ACC112 (cell line): ENCODE measurements around the gene DNAH8.

Experiments used
- H2AFZ ChIP-seq: fragments of 200-600 bp; sonication (generic); one replicate; pipeline ENCODE4 v1.6.0; 2017; ENCODE audit warnings: antibody characterized with exemption, low read length; ENCODE audit not compliant: unreplicated experiment
- H3K27ac ChIP-seq: fragments of 200-600 bp; sonication (generic); 2 replicates; pipeline ENCODE4 v1.5.1; 2014; ENCODE audit warnings: low read depth, mild to moderate bottlenecking, antibody characterized with exemption, low read length, moderate library complexity
- H3K27me3 ChIP-seq: fragments of 200-600 bp; sonication (generic); 2 replicates; pipeline ENCODE4 v1.6.1; 2014; ENCODE audit warnings: mild to moderate bottlenecking, antibody characterized with exemption, low read length, moderate library complexity, mixed read lengths; ENCODE audit not compliant: insufficient read depth
- H3K36me3 ChIP-seq: fragments of 200-600 bp; sonication (generic); 2 replicates; pipeline ENCODE4 v1.6.1; 2016; ENCODE audit warnings: mild to moderate bottlenecking, antibody characterized with exemption, low read length, moderate library complexity, mixed read lengths; ENCODE audit not compliant: insufficient read depth
- H3K4me1 ChIP-seq: fragments of 200-600 bp; sonication (generic); one replicate; pipeline ENCODE4 v1.6.1; 2016; ENCODE audit warnings: low read length, mixed read lengths; ENCODE audit not compliant: insufficient read depth, unreplicated experiment, control insufficient read depth
- H3K4me3 ChIP-seq: fragments of 200-600 bp; sonication (generic); 2 replicates; pipeline ENCODE4 v1.5.1; 2014; ENCODE audit warnings: mild to moderate bottlenecking, low read depth, low read length
- H3K79me2 ChIP-seq: fragments of 200-600 bp; sonication (generic); one replicate; pipeline ENCODE4 v1.6.0; 2016; ENCODE audit warnings: low read length; ENCODE audit not compliant: control insufficient read depth, unreplicated experiment, insufficient read depth

Gene DNAH8

GRCh38 chr6:38836585-38836984 lies 121.5 kb downstream of the DNAH8 start:
- H3K4me1 ChIP-seq = no peaks in the 10 kb centered on the region
- no peaks in the 10 kb centered on the region for H3K79me2 ChIP-seq
- H3K4me3 ChIP-seq = no peak overlapping the region
- no peak overlapping the region for H2AFZ ChIP-seq
- no peak overlapping the region for H3K27ac ChIP-seq
- no peaks in the 10 kb centered on the region for H3K36me3 ChIP-seq
- no peaks in the 10 kb centered on the region for H3K27me3 ChIP-seq

- Histone ChIP-seq H3K27me3 (no peaks in the 10 kb centered on the region), H3K79me2 (no peaks in the 10 kb centered on the region), H3K27ac (no peak overlapping the region), H2AFZ (no peak overlapping the region), H3K36me3 (no peaks in the 10 kb centered on the region), H3K4me3 (no peak overlapping the region), H3K4me1 (no peaks in the 10 kb centered on the region)
Measured at GRCh38 chr6:38837101-38837500, 122.0 kb downstream of the DNAH8 start.

- H3K27me3 ChIP-seq = no peaks in the 10 kb centered on the region
- H3K4me1 ChIP-seq = peaks cover 6% of the 10 kb centered on the region
- H3K4me3 ChIP-seq = no peak overlapping the region
- no peak overlapping the region for H2AFZ ChIP-seq
- no peak overlapping the region for H3K27ac ChIP-seq
- no peaks in the 10 kb centered on the region for H3K79me2 ChIP-seq
- H3K36me3 ChIP-seq = no peaks in the 10 kb centered on the region
Measured at GRCh38 chr6:38843798-38844197, 128.7 kb downstream of the DNAH8 start.

- Histone ChIP-seq H3K79me2 (no peaks in the 10 kb centered on the region), H2AFZ (no peak overlapping the region), H3K27ac (no peak overlapping the region), H3K4me3 (no peak overlapping the region), H3K27me3 (peaks cover 6% of the 10 kb centered on the region; the same call in 1 of the 2 replicates), H3K4me1 (peaks cover 6% of the 10 kb centered on the region), H3K36me3 (no peaks in the 10 kb centered on the region)
Measured at GRCh38 chr6:38845931-38846330, 130.8 kb downstream of the DNAH8 start.

- Histone ChIP-seq H3K27me3 (peaks cover 6% of the 10 kb centered on the region; the same call in 1 of the 2 replicates), H2AFZ (no peak overlapping the region), H3K4me3 (no peak overlapping the region), H3K4me1 (peaks cover 6% of the 10 kb centered on the region), H3K36me3 (no peaks in the 10 kb centered on the region), H3K27ac (no peak overlapping the region), H3K79me2 (no peaks in the 10 kb centered on the region)
Measured at GRCh38 chr6:38846361-38846760, 131.2 kb downstream of the DNAH8 start.

GRCh38 chr6:38846844-38847243 lies 131.7 kb downstream of the DNAH8 start:
- Histone ChIP-seq H3K4me1 (peaks cover 6% of the 10 kb centered on the region), H3K27me3 (peaks cover 6% of the 10 kb centered on the region; the same call in 1 of the 2 replicates), H3K36me3 (no peaks in the 10 kb centered on the region), H3K79me2 (no peaks in the 10 kb centered on the region), H2AFZ (no peak overlapping the region), H3K27ac (no peak overlapping the region), H3K4me3 (no peak overlapping the region)

- Histone ChIP-seq H3K27me3 (peaks cover 8% of the 10 kb centered on the region; the same call in 1 of the 2 replicates), H3K4me3 (no peak overlapping the region), H3K79me2 (no peaks in the 10 kb centered on the region), H2AFZ (no peak overlapping the region), H3K4me1 (peaks cover 6% of the 10 kb centered on the region), H3K36me3 (no peaks in the 10 kb centered on the region), H3K27ac (no peak overlapping the region)
Measured at GRCh38 chr6:38847497-38847896, 132.4 kb downstream of the DNAH8 start.

GRCh38 chr6:38848760-38849159 lies 133.6 kb downstream of the DNAH8 start:
- no peaks in the 10 kb centered on the region for H3K79me2 ChIP-seq
- no peak overlapping the region for H2AFZ ChIP-seq
- no peak overlapping the region for H3K4me3 ChIP-seq
- peaks cover 8% of the 10 kb centered on the region; the same call in 1 of the 2 replicates for H3K27me3 ChIP-seq
- H3K4me1 ChIP-seq = peaks cover 6% of the 10 kb centered on the region
- H3K36me3 ChIP-seq = no peaks in the 10 kb centered on the region
- H3K27ac ChIP-seq = no peak overlapping the region

GRCh38 chr6:38852215-38852614 lies 137.1 kb downstream of the DNAH8 start:
- Histone ChIP-seq H3K27me3 (peaks cover 19% of the 10 kb centered on the region), H3K79me2 (no peaks in the 10 kb centered on the region), H3K4me1 (no peaks in the 10 kb centered on the region), H3K27ac (no peak overlapping the region), H3K4me3 (no peak overlapping the region), H3K36me3 (no peaks in the 10 kb centered on the region), H2AFZ (no peak overlapping the region)

- Histone ChIP-seq H3K4me3 (no peak overlapping the region), H3K79me2 (no peaks in the 10 kb centered on the region), H3K27ac (no peak overlapping the region), H3K36me3 (no peaks in the 10 kb centered on the region), H3K27me3 (peaks cover 21% of the 10 kb centered on the region), H2AFZ (no peak overlapping the region), H3K4me1 (no peaks in the 10 kb centered on the region)
Measured at GRCh38 chr6:38853236-38853635, 138.1 kb downstream of the DNAH8 start.

- no peaks in the 10 kb centered on the region for H3K36me3 ChIP-seq
- H3K4me3 ChIP-seq = no peak overlapping the region
- H3K79me2 ChIP-seq = no peaks in the 10 kb centered on the region
- H3K4me1 ChIP-seq = no peaks in the 10 kb centered on the region
- no peak overlapping the region for H2AFZ ChIP-seq
- peaks cover 32% of the 10 kb centered on the region for H3K27me3 ChIP-seq
- no peak overlapping the region for H3K27ac ChIP-seq
Measured at GRCh38 chr6:38856492-38856891, 141.4 kb downstream of the DNAH8 start.
